Activated naive CD4-positive, alpha-beta T cell treated with anti-CD3 and anti-CD28 coated beads, Interleukin-2, amount 50 U/mL, for 16 hours (primary cell): ENCODE data around the gene ATP8B2.

Experiments
- DNase-seq: peaks from one replicate; pipeline ENCODE4 v3.0.0-alpha.2; 2020

ATP8B2 gene

DNA sequence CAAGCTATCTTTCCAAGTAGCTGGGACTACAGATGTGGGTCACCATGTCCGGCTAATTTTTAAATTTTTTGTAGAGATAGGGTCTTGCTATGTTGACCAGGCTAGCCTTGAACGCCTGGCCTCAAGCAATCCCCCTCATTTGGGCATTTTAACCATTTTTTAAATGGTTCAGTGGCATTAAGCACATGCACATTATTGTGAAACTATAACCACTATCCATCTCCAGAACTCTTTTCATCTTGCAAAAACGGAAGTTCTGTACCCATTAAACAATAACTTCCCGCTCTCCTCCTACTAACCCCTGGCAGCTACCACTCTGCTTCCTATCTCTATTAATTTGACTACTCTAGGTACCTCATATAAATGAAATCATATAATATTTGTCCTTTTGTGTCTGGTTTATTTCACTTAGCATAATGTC is 75.1 kb downstream of the ATP8B2 start:
- DNase-seq = no peak
